CD4-positive, alpha-beta T cell treated with Interferon alpha-2 for 1 hour (primary cell): ENCODE data around the gene ERP44.
"Not testable (repeated sequence)": the region's sequence is repeated elsewhere in the genome, so short reads cannot be mapped to it uniquely, and the experiment has no call there.

Experiments
- DNase-seq, 2 donors: peaks; one replicate each; pipeline ENCODE4 v3.0.0-alpha.2; 2020 to 2022

The ERP44 gene

DNA sequence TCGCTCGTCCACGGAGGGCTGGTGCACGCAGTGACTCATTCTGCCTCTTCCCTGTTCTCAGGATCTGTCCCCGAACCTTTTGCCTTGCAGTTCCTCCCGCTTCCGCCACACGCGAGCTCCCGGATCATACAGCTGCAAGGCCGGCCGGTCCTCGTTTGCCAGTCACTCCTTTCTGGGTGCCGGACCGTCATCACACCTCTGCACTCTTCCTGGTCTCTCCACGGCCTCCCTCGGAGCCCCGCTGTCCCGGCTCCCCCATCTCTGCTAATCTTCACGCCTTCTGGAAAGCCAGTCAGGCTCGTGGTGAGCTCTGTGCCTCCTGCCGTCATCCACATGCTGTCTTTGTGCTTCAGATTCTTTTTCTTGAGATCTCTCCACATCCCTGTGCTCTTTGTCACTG lies 100.5 kb downstream of the ERP44 start:
- DNase-seq, result no peak

DNA sequence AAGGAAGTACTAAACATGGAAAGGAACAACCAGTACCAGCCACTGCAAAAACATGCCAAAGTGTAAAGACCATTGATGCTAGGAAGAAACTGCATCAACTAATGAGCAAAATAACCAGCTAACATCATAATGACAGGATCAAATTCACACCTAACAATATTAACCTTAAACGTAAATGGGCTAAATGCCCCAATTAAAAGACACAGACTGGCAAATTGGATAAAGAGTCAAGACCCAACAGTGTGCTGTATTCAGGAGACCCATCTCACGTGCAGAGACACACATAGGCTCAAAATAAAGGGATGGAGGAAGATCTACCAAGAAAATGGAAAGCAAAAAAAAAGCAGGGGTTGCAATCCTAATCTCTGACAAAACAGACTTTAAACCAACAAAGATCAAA lies 108.3 kb downstream of the ERP44 start:
- not testable (repeated sequence) for DNase-seq

DNA sequence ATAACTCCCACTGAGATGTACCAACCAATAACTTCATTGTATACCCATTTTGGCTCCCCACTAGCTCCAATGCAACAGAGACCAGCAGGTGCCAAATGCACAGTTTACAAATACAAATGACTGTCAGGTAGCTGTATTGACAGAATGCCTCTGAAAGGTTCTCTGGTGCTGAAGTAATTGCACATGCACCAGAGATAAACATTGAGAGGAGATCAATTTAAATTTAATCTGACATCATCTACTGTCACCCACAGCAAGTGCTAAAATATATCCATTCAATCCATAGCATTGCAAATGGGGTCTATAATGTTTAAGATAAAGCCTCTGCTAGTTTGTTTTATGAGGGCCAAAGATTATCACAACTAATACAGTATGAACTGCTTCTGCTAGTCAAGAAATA lies 112.2 kb downstream of the ERP44 start:
- no peak for DNase-seq

DNA sequence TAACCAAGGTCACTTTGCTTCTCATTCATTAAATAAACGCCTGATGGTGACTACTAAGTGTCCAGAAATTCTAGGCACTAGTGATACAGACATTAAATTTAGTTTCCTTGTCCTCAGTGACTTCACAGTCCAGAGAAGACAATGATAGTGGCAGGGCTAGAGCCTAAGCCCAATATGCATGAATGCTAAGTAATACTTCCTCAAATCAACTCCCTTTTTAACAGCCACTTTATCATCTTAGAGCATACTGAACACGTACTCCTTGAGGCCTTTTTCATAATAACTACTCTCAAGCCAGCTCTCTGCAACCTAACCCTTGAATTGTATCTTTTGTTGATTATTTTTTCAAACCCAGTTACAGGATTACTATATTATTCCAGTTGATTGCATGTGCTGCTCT lies 118.2 kb downstream of the ERP44 start:
- no peak for DNase-seq

DNA sequence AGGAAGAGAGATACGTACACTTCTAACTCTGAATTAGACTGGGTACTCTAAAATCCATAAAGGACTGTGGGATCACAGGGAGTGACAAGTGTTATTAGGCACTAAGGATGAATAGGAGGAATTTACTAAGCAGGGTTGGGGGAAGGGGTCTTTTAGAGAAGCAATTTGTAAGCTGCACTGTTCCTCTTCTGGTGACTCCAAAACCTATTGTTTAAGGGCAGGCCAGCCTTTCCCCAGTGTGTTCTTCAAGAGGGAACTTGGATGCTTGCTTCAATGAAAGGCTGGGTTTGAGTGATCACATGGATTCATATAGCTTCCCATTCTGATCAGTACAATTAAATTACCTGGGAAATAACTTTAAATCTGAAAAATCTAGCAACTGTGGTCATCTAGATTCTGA lies 120.6 kb downstream of the ERP44 start:
- DNase-seq, result no peak

DNA sequence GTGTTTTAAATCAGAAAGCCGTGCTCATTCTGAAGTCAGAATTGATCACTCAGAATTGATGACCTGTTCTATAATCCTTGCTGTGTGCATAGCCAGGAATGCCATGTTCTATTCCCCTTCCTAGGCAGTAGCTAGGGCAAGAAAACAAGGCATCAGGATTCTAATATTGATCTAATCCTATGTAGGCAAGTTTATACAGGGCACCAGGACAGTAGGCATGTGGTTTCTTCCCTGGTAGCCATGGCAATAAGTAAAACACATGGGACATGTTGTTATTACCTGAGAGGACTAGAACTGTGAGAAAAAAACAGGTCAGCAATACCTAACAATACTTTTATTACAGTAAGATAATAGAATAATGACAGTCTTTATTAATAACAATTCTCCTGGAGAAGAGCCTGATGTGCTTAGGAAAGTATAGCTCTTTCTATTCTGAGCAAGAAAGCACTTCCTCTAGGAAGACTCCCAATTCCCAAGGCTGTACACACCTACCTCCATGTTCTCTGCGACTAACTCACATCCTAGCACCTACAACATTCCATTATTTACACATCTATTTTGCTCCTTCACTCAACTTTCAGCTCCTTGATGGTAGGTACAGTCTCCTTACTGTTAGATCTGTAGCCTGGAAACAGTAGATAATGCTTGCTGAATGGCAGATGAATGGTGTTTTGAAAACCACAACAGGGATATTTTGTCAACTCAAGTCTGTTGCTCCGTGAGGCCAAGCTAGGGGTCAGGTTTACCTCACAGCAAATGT lies 121.6 kb downstream of the ERP44 start:
- no peak for DNase-seq

DNA sequence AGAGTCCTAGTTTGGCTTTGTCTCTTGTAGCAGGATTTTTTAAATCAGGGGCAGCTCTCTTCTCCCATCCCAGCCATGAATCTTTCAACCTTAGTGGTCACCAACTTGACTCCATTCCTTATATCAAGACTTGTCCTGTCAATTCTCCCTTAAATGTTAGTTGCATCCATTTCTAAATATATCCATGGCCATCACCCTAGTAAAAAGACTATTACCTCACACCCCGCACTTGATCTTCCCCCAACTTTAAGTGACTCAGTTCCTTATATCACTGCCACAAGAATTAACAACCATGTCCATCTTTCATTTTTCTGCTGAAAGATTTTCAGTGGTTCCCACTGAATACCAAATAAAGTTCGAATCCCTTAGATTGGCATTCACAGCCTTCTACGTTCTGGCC lies 125.3 kb downstream of the ERP44 start:
- DNase-seq, result no peak

DNA sequence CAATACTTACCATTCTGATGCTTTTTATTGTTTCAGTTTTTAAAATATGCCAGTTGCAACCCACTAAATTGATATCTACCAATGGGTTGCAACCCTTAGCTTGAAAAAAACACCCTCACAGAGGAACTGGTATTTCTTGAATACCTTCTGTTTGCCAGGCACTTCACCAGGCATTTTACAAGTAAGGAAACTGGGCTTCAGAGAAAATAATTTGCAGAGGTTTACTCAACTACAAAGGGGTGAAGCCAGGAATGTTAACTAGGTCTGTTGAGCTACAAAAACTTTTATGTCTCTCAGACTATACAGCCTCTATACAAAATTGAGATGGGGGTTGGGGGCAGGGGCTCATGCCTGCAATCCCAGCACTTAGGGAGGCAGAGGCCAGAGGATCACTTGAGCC lies 127.4 kb downstream of the ERP44 start:
- no peak for DNase-seq

DNA sequence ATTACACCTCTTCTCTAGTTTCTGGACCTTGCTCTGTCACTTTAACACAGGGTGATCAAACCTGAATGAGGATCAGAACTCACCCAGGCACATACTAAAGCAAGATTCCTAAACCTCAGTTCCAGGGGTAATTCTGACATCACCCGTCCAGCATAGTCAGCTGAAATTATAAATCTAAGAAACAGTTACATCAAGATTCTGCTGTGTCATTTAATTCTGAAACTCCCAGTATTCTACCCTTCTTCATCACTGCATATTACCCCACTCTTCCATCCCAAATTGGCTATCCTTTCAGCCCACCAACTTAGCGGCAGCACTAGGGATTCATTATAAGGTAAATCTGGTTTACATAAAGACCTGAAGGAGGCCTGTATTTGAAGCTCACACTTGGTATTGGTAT lies 128.3 kb downstream of the ERP44 start:
- DNase-seq, result no peak

DNA sequence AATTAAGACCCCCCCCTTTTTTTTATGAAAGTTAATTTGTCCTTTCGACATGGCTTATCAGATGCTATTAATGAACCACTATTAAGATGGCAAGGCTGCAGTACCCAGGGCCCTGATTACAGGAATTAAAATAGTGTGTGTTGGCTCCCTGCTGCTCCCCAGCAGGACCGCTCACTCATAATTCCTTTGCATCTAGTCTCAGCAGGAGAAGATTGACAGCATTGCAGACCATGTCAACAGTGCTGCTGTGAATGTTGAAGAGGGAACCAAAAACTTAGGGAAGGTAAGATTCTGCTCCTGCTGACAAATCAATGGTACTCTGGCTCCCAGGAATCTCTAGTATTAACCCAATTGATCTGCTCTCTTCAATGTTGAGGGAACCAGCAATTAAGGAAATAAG lies 131.3 kb downstream of the ERP44 start:
- DNase-seq, result no peak

DNA sequence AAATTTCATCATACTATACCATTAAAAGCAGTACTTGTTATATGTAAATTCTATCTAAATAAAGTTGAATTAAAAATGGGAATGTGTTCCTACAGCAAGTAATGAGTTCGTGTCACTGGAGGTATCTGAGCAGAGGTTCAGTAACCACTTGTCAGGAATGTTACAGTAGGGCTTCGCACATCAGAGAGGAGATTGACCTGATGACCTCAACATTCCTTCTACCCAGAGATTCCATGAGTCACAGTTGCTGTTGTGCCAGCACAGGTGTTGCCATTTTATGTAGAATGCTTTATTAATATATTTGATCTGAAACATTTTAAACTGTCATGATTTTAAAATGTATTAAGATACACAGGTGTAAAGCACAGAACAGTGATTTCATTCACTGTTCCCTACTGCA lies 132.1 kb downstream of the ERP44 start:
- no peak for DNase-seq

DNA sequence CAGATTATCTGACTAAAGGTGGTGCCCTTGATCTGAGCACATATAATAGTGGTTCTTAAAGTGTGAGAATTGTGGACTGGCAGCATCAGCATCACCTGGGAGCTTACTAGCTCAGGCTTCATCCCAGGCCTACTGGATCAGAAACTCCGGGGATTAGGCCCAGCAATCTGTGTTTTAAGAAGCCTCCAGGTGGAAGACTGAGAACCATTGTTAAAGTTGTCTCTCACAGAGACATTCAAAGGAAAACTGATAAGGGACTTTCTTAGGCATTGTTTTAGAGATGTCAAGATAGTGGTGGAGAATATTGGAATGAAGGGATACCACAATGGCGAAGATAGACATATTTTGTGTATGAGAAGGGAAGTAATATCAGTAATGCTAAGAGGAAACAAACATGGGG lies 132.8 kb downstream of the ERP44 start:
- DNase-seq, result no peak

DNA sequence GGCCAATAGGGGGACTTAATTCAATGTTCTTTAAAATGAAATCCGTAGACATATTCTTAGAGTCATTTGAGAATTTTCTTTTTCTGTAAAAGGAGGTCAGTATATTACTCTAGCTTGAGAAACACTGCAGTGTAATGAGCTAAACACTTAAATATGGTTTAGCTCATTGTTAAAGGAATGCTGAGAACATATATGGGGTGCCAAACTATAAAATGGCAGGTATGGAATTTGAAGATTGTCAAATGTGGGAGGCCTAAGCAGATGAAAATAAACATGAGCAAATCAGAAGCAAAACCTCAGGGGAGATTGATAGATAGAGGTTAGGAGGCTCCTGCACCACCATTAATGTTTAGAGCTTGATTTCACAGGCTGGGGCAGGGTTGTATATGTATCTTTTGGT lies 134.5 kb downstream of the ERP44 start:
- no peak for DNase-seq

DNA sequence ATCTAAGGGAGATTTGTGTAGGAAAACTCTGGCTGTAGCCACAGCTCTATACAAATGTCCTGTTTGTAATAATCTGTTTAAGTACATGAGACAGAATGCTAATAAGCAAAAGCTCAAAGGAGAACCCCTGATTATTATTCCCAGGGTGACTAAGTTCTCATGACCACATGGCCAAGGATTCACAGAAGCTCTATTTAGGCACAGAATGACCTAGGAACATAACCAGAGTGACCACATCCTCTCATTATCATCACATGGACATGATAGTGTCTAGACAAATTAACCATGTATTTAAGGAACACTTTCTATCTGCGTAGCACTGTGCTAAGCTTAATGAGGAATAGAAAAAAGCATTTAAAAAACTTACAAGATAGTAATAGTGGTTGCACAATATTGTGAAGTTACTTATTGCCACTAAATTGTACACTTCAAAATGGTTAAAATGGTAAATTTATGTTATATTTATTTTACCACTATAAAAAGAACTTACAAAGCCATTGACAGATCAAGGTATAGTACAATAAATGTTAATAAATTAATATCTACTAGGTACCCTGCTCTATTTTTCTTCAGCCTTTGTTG lies 136.0 kb downstream of the ERP44 start:
- no peak for DNase-seq

DNA sequence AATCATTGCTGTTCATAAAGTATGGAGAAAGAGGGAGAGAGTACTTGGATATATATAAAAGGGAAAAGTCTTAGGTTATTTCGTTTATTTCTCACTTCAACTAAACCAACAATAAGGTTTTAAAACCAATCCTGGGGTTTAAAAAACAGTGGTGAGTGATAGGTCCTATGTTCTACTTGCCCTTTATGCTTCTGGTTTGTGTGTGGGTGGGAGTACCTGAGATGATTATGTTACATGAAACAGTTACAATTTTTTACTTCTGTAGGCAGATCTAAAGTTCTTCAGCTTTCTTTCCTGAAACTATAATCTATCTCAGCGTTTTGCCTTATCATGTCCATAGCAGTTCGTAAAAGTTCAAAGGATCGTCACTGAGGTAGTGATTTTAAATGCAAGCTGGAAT lies 143.2 kb downstream of the ERP44 start:
- no peak for DNase-seq

DNA sequence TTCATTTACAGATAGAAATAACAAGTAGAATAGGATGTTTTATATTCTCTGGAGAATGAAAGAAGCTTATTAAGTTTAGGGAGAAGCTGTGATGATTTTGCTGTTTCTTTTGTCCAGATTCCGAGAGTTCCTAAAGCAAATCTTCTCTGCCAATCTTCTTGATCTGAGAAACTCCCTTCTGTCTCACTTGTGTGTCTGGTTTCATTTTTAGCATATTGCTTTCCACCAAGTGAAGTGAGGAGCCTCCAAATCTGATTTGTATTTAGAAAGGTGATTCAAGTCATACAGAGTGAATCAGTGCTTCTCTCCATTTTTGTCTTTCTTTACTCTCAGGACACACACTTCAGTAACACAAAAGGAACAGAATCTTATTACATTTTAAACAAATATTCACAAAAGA lies 144.0 kb downstream of the ERP44 start:
- DNase-seq, result peak in 1 of 2 donors; percentile 2

DNA sequence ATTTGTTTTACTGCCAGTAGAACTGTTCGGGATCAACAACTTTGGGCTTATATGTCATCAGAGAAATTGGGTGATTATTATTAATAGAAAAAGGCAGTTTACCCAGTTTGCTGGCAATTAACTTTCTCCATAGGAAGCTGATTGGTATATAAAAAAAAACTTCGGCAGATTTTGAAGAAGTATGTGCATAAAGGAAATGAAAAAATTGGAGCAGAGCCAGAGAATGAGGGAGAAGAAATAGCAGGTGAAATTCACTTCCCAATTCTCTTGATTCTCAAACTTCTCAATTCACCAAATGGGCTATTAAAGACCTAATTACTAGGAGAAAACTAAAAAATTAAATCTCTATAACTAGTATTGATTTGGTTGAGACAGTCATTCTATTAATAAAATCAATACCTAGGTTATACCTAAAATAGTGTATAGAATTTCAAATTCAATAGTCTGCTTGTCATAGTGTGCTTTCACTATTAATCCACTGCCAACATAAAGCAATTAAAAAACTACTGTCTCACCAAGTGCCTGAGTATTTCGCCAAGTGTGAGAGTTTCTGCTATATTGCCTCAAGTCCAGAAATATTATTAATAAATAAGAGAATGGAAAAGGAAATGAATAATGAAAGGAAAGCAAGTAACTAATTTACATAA lies 144.8 kb downstream of the ERP44 start:
- no peak for DNase-seq

DNA sequence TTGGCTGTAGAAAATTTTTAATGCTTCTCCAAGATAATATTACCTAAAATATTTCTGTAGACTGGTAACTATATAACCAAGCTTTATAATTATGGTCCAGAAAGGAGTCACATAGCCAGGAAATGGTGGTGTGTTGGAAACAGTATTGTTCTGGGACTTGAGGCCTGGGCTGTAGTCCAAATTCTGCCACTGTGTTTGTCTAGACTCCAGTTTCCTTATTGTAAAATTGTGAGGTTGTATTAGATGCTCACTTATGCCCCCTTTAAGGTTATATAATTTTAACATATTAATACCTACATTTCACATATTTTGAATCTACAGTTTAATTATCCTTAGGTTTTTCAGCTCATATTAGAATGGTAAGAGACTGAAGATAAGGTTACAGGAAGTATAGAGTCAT lies 149.9 kb downstream of the ERP44 start:
- no peak for DNase-seq

DNA sequence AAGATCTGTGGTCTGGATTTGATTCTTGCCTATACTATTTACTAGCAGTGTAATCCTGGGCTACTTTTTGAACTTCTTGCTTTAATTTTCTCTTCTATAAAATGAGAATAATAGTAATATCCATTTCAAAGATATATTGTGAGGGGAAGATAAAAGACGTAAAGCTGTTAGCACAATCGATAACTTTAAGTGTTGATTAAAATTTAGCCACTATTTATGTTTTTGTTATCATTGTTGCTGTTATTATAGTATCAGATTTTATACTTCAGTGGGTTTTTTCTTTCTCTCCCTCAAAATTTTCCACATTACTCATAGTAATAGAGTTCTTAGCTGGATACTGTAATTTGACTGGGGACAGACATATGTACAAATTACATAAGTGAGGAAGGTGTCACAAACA lies 150.3 kb downstream of the ERP44 start:
- no peak for DNase-seq

DNA sequence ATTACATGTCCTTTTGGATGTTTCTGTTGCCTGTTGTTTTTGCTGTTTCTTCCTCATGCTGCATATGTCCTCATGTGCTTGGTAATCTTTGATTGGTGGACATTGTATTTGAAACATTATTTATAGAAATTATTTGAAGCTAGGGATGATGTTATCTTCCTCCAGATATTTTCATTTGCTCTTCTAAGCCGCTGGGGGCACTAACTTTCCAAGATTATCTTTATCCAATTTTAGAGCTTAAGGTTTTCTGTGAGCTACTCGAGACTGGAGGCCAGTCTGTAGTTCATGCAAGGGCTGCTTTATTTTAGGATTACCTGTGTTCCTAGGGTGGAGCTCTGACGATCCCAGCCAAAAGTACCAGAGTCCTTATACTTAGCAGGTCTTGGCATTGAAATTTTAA lies 151.4 kb downstream of the ERP44 start:
- no peak for DNase-seq

DNA sequence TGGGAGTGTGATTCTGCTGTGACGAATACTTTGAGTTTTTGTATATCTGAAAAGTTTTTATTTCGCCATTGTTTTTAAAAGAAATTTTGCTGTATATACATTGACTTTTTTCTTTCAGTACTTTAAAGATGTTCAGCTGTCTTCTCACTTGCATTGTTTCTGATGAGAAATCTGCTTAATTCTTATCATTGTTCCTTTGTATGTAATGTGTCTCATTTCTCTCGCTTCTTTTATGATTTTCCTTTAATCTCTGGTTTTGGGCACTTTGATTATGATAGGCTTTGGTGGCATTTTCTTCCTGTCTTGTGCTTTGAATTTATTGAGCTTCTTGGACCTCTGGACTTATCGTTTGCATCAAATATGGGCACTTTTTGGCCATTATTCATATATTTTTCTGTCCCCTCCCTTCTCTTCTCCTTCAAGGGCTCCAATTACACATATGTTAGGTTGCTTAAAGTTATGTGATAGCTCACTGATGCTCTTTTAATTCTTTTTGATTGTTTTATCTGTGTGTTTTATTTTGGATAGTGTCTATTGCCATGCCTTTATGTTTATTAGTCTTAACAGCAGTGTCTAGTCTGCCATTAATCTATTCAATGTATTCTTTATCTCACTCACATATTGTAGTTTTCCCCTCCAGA lies 161.7 kb downstream of the ERP44 start:
- DNase-seq, result no peak

DNA sequence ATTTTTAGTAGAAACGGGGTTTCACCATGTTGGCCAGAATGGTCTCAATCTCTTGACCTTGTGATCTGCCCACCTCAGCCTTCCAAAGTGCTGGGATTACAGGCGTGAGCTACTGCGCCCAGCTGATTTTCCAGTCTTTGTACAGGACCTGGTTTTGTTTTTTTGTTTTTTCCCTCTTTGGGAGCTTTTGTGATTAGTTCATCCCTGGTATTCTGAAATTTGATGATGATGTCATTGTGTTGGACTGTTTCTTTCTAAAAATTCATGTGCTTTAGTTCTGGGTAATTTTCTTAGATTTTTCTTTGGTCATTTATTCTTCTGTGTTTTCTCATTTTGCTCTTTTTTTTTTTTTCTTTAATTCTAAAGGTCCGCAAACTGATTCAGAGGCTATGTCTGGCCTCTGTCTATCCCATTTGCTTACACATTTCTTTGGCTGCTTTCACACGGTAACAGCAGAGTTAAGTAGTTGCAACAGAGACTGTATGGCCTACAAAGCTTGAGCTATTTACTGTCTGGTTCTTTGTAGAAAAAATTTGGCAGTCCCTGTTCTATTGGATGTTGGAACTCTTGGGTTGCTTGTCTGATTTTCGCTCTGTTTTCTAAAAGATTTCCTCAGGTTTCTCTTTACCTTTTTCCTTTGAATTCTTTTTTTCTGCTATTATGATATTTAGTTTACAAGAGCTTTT lies 167.5 kb downstream of the ERP44 start:
- DNase-seq, result no peak

DNA sequence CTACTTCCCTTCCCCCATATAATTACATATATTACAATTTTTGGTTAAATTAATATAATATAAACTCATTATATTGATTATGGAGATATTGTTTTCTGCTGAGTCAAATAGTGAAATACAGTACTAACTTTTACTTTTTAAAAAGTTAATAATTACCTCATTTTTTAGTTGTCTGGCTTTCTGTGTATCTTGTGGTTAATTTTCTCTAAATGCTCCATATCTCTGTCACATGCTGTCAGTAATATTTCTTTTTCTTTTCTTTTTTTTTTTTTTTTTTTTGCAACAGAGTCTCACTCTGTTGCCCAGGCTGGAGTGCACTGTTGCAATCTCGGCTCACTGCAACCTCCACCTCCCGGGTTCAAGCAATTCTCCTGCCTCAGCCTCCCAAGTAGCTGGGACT lies 169.1 kb downstream of the ERP44 start:
- DNase-seq, result no peak
